Thyroid gland (tissue), 4 donors: ENCODE results near the gene RBM19.

Experiments used
- CTCF ChIP-seq, 6 experiments: fragments of 200-600 bp in 3 of 6; fragments of 450-650 bp in 3 of 6; sonication (generic) in 3 of 6; IDR thresholded peaks; one replicate each; pipeline ENCODE4 v1.5.1; 2016 to 2019; ENCODE audit warnings: antibody characterized with exemption in 6 of 6, mild to moderate bottlenecking in 2 of 6, inconsistent platforms in 1 of 6, moderate library complexity in 1 of 6
- POLR2A ChIP-seq, 2 donors: fragments of 450-650 bp; IDR thresholded peaks; one replicate each; pipeline ENCODE4 v1.6.1; 2017; ENCODE audit warnings: antibody characterized with exemption in 2 of 2, mild to moderate bottlenecking in 2 of 2, moderate library complexity in 1 of 2

- TF ChIP-seq POLR2A (IDR thresholded peaks at IDR 0.05) (no peak), CTCF (IDR thresholded peaks at IDR 0.05) (no peak)
Measured at GRCh38 chr12:113831476-113831875, 134.6 kb downstream of the RBM19 start.
